ENCODE data around the gene THSD4. TPM values are rescaled to one million over a fixed set of nuclear protein-coding genes. Genes with fewer than 3 reads are reported as not detected.

Gene THSD4
- total and polyA plus RNA-seq, 2 donors (not counting 1 experiment from before 2014, with no cell fraction given): 43.1 to 95.5 TPM

- H3K9ac ChIP-seq (ENCODE audit: insufficient read depth, low read length): no peak overlapping the region
- H3K27me3 ChIP-seq (ENCODE audit: control insufficient read depth, insufficient read depth, low read length): no peaks in the 10 kb centered on the region
- no peak overlapping the region for H3K27ac ChIP-seq (ENCODE audit: insufficient read depth, low read length)
- H3K9me3 ChIP-seq (ENCODE audit: control insufficient read depth, insufficient read depth, low read depth, low read length): no peaks in the 10 kb centered on the region
- H2AFZ ChIP-seq (ENCODE audit: low read length): no peak overlapping the region
- no peak for DNase-seq (ENCODE audit: low read depth in 2 of 2)
- TF ChIP-seq EZH2 (IDR thresholded peaks at IDR 0.05; ENCODE audit: low read length, missing control alignments) (no peak), CTCF (conservative IDR thresholded peaks at IDR 0.05 in 1 of 2, IDR thresholded peaks at IDR 0.05 in 1 of 2; ENCODE audit: low read depth in 1 of 2, low read length in 2 of 2) (no peak)
- H4K20me1 ChIP-seq (ENCODE audit: control insufficient read depth, extremely low read depth, insufficient read depth, low read length): no peaks in the 10 kb centered on the region
- no peak overlapping the region for H3K4me2 ChIP-seq (ENCODE audit: extremely low read depth, insufficient read depth, low read length)
- H3K36me3 ChIP-seq (ENCODE audit: control insufficient read depth, insufficient read depth, low read length): peaks cover 2% of the 10 kb centered on the region
- H3K79me2 ChIP-seq (ENCODE audit: control insufficient read depth, insufficient read depth, low read length): no peaks in the 10 kb centered on the region
- no peaks in the 10 kb centered on the region for H3K4me1 ChIP-seq (ENCODE audit: control insufficient read depth, extremely low read depth, insufficient read depth, low read length)
- H3K4me3 ChIP-seq (replicated peaks in 1 of 4; ENCODE audit: control extremely low read depth in 1 of 4, insufficient read depth in 1 of 4, low read depth in 3 of 4, low read length in 4 of 4): no peak overlapping the region
These were observed 295.1 kb downstream of the THSD4 start for GRCh38 chr15:71410347-71410746.

GRCh38 chr15:71411538-71412482, 296.5 kb downstream of the THSD4 start:
- Histone ChIP-seq H3K27me3 (ENCODE audit: control insufficient read depth, insufficient read depth, low read length) (no peaks in the 10 kb centered on the region), H3K9ac (ENCODE audit: insufficient read depth, low read length) (no peak overlapping the region), H3K36me3 (ENCODE audit: control insufficient read depth, insufficient read depth, low read length) (peaks cover 2% of the 10 kb centered on the region), H3K4me2 (ENCODE audit: extremely low read depth, insufficient read depth, low read length) (peak overlapping the region; percentile 26), H3K4me1 (ENCODE audit: control insufficient read depth, extremely low read depth, insufficient read depth, low read length) (no peaks in the 10 kb centered on the region), H3K79me2 (ENCODE audit: control insufficient read depth, insufficient read depth, low read length) (no peaks in the 10 kb centered on the region), H4K20me1 (ENCODE audit: control insufficient read depth, extremely low read depth, insufficient read depth, low read length) (no peaks in the 10 kb centered on the region), H2AFZ (ENCODE audit: low read length) (peak overlapping the region; percentile 21), H3K4me3 (replicated peaks in 1 of 4; ENCODE audit: control extremely low read depth in 1 of 4, insufficient read depth in 1 of 4, low read depth in 3 of 4, low read length in 4 of 4) (peak overlapping the region in 1 of 4 experiments; percentile 20), H3K9me3 (ENCODE audit: control insufficient read depth, insufficient read depth, low read depth, low read length) (no peaks in the 10 kb centered on the region), H3K27ac (ENCODE audit: insufficient read depth, low read length) (no peak overlapping the region)
- TF ChIP-seq CTCF (conservative IDR thresholded peaks at IDR 0.05 in 1 of 2, IDR thresholded peaks at IDR 0.05 in 1 of 2; ENCODE audit: low read depth in 1 of 2, low read length in 2 of 2) (peak in 1 of 2 donors; percentile 41), EZH2 (IDR thresholded peaks at IDR 0.05; ENCODE audit: low read length, missing control alignments) (no peak)
- peak; percentile 64 to 81 for DNase-seq (ENCODE audit: low read depth in 2 of 2)

- no peaks in the 10 kb centered on the region for H3K9me3 ChIP-seq (ENCODE audit: control insufficient read depth, insufficient read depth, low read depth, low read length)
- no peaks in the 10 kb centered on the region for H4K20me1 ChIP-seq (ENCODE audit: control insufficient read depth, extremely low read depth, insufficient read depth, low read length)
- no peak for TF ChIP-seq EZH2 (IDR thresholded peaks at IDR 0.05; ENCODE audit: low read length, missing control alignments)
- no peak for TF ChIP-seq CTCF (conservative IDR thresholded peaks at IDR 0.05 in 1 of 2, IDR thresholded peaks at IDR 0.05 in 1 of 2; ENCODE audit: low read depth in 1 of 2, low read length in 2 of 2)
- H3K27me3 ChIP-seq (ENCODE audit: control insufficient read depth, insufficient read depth, low read length): no peaks in the 10 kb centered on the region
- H3K4me1 ChIP-seq (ENCODE audit: control insufficient read depth, extremely low read depth, insufficient read depth, low read length): no peaks in the 10 kb centered on the region
- DNase-seq (ENCODE audit: low read depth in 2 of 2): no peak
- peaks cover 2% of the 10 kb centered on the region for H3K36me3 ChIP-seq (ENCODE audit: control insufficient read depth, insufficient read depth, low read length)
- no peak overlapping the region for H3K9ac ChIP-seq (ENCODE audit: insufficient read depth, low read length)
- H3K4me2 ChIP-seq (ENCODE audit: extremely low read depth, insufficient read depth, low read length): no peak overlapping the region
- H2AFZ ChIP-seq (ENCODE audit: low read length): no peak overlapping the region
- no peak overlapping the region for H3K4me3 ChIP-seq (replicated peaks in 1 of 4; ENCODE audit: control extremely low read depth in 1 of 4, insufficient read depth in 1 of 4, low read depth in 3 of 4, low read length in 4 of 4)
- H3K79me2 ChIP-seq (ENCODE audit: control insufficient read depth, insufficient read depth, low read length): no peaks in the 10 kb centered on the region
- no peak overlapping the region for H3K27ac ChIP-seq (ENCODE audit: insufficient read depth, low read length)
These were observed 298.1 kb downstream of the THSD4 start for GRCh38 chr15:71413419-71413818.

Measured in fibroblast of lung (primary cell).